K562 (cell line): ENCODE results near the gene AFG1L. TPM values are rescaled to one million over a fixed set of nuclear protein-coding genes. Genes with fewer than 3 reads are reported as not detected.

Experiments
- ATAC-seq: fragments of 200-7000 bp; cut with Tn5 transposase; 3 replicates; pipeline ENCODE4 v1.9.1; 2020; ENCODE audit warnings: moderate library complexity
- BruUV-seq: library from RNA; stranded (reverse); fragments of 400-500 nt; replicated peaks from 2 replicates; lab custom pipeline; 2021; lab: Mats Ljungman, UMichigan
- CTCF ChIA-PET: fragments of 300-600 bp; formaldehyde crosslinking; extraction: SDS; loops from one replicate; lab custom pipeline; 2021; ENCODE audit warnings: low intra/inter-chr PET ratio; lab: Yijun Ruan, JAX
- POLR2A ChIA-PET: fragments of 300-600, 350-650 bp; sonication (Branson Sonifier 250); formaldehyde crosslinking; extraction: SDS; loops from one replicate; lab custom pipeline; 2021; ENCODE audit warnings: antibody characterized with exemption, inconsistent platforms; lab: Yijun Ruan, JAX
- DNase-seq, 4 experiments: peaks; one replicate each; pipeline versions ENCODE4 v3.0.0 to v3.0.0-alpha.2; 2011 to 2018; ENCODE audit warnings: low spot score in 3 of 4, mixed read lengths in 3 of 4; ENCODE audit errors: extremely low read depth in 1 of 4
- FAIRE-seq: peaks from 2 replicates; lab custom pipeline; 2011; peaks lifted over from hg19 to GRCh38; lab: Jason Lieb, UNC
- H2AFZ ChIP-seq: 2 replicates; pipeline ENCODE4 v1.6.0; 2011; ENCODE audit warnings: low read depth, low read length, control low read depth, inconsistent platforms
- H3K27ac ChIP-seq: fragments of 200-600 bp; 3 replicates; pipeline ENCODE4 v1.8.0; 2011; ENCODE audit warnings: low read depth, mild to moderate bottlenecking, control low read depth, inconsistent platforms, low read length, moderate library complexity, mixed read lengths; ENCODE audit errors: extremely low read depth
- H3K27me3 ChIP-seq, 2 experiments: fragments of 300-600 bp in 1 of 2; 2 replicates in 1 of 2; 3 replicates in 1 of 2; pipeline versions ENCODE4 v1.6.0 to v1.8.0; 2011; ENCODE audit warnings: inconsistent platforms in 2 of 2, low read length in 2 of 2, mild to moderate bottlenecking in 1 of 2, mixed read lengths in 1 of 2, moderate library complexity in 1 of 2; ENCODE audit not compliant: control insufficient read depth in 2 of 2, insufficient read depth in 2 of 2
- H3K36me3 ChIP-seq: fragments of 300-600 bp; 3 replicates; pipeline ENCODE4 v1.8.0; 2011; ENCODE audit warnings: mild to moderate bottlenecking, low read length, inconsistent platforms; ENCODE audit not compliant: control insufficient read depth, insufficient read depth
- H3K4me1 ChIP-seq, 2 experiments: fragments of 200-600 bp in 1 of 2; replicated peaks in 1 of 2; 2 replicates in 1 of 2; 3 replicates in 1 of 2; pipeline versions ENCODE4 v1.5.1 to v1.8.0; 2011; ENCODE audit warnings: inconsistent platforms in 2 of 2, low read length in 2 of 2, mild to moderate bottlenecking in 1 of 2, mixed read lengths in 1 of 2, moderate library complexity in 1 of 2; ENCODE audit not compliant: control insufficient read depth in 2 of 2, insufficient read depth in 2 of 2
- H3K4me2 ChIP-seq: 2 replicates; pipeline ENCODE4 v1.6.1; 2011; ENCODE audit warnings: low read length, control low read depth, inconsistent platforms, mixed read lengths; ENCODE audit not compliant: insufficient read depth
- H3K4me3 ChIP-seq: fragments of 200-600 bp; sonication (generic), shearing (Covaris generic); 2 replicates; pipeline ENCODE4 v1.5.1; 2016; ENCODE audit warnings: control low read depth, inconsistent platforms
- H3K79me2 ChIP-seq: fragments of 200-600 bp; 3 replicates; pipeline ENCODE4 v1.8.0; 2011; ENCODE audit warnings: low read length, inconsistent platforms; ENCODE audit not compliant: control insufficient read depth, insufficient read depth
- H3K9ac ChIP-seq, 2 experiments: 2 replicates each; pipeline versions ENCODE4 v1.6.0 to v1.6.1; 2011; ENCODE audit warnings: low read depth in 2 of 2, low read length in 2 of 2, control low read depth in 1 of 2, inconsistent platforms in 1 of 2, mild to moderate bottlenecking in 1 of 2, mixed read lengths in 1 of 2; ENCODE audit not compliant: insufficient read depth in 1 of 2
- H3K9me1 ChIP-seq: one replicate; pipeline ENCODE4 v1.6.0; 2011; ENCODE audit warnings: inconsistent platforms, mild to moderate bottlenecking, low read length, moderate library complexity; ENCODE audit not compliant: control insufficient read depth, insufficient read depth
- H3K9me3 ChIP-seq: replicated peaks from 2 replicates; pipeline ENCODE4 v1.5.1; 2011; ENCODE audit warnings: low read depth, low read length, inconsistent platforms; ENCODE audit not compliant: control insufficient read depth, insufficient read depth
- H4K20me1 ChIP-seq: replicated peaks from 2 replicates; pipeline ENCODE4 v1.6.1; 2011; ENCODE audit warnings: low read length, inconsistent platforms, mixed read lengths; ENCODE audit not compliant: control insufficient read depth, insufficient read depth
- CBX5 ChIP-seq: IDR thresholded peaks from 2 replicates; pipeline ENCODE4 v1.6.1; 2014; ENCODE audit warnings: low read depth, borderline replicate concordance
- EWSR1 ChIP-seq: fragments of 450-650 bp; IDR thresholded peaks from 2 replicates; pipeline ENCODE4 v1.6.1; 2018; ENCODE audit warnings: borderline replicate concordance, mild to moderate bottlenecking, low read depth, moderate library complexity; ENCODE audit not compliant: partially characterized antibody
- FOXJ2 ChIP-seq: fragments of 200-800 bp; sonication (Bioruptor generic); IDR thresholded peaks from 2 replicates; pipeline ENCODE4 v1.6.1; 2016; ENCODE audit warnings: missing genetic modification characterization, missing compliant biosample characterization
- HNRNPK ChIP-seq: fragments of 200-400 bp; formaldehyde crosslinking; IDR thresholded peaks from one replicate; pipeline ENCODE4 v1.6.1; 2018; ENCODE audit warnings: mild to moderate bottlenecking, low read depth, low read length; ENCODE audit not compliant: poor library complexity, severe bottlenecking
- PRMT5 ChIP-seq: sonication (generic); formaldehyde crosslinking; IDR thresholded peaks from 2 replicates; pipeline ENCODE4 v1.5.0; 2020; ENCODE audit warnings: missing genetic modification reagents
- SETDB1 ChIP-seq: IDR thresholded peaks from one replicate; pipeline ENCODE4 v1.6.1; 2012; ENCODE audit warnings: low read length, control low read depth, inconsistent platforms
- SIN3B ChIP-seq: fragments of 450-650 bp; IDR thresholded peaks from 2 replicates; pipeline ENCODE4 v1.6.1; 2017; ENCODE audit warnings: low read depth, mild to moderate bottlenecking, moderate library complexity
- SRSF7 ChIP-seq: fragments of 200-400 bp; formaldehyde crosslinking; optimal IDR thresholded peaks from 2 replicates; pipeline ENCODE3; 2017; ENCODE audit warnings: mild to moderate bottlenecking, low read depth, low read length
- ZNF212 ChIP-seq: fragments of 450-650 bp; formaldehyde crosslinking; IDR thresholded peaks from 2 replicates; pipeline ENCODE4 v1.4.0; 2020; ENCODE audit warnings: mild to moderate bottlenecking
- WGBS: fragments of 100-300 bp; shearing (Covaris generic); methylation state at CpG from one replicate; pipeline ENCODE4 v1.1.6; 2016; ENCODE audit warnings: low coverage, mixed read lengths; ENCODE audit not compliant: insufficient coverage; ENCODE audit errors: missing lambda C conversion rate; 5-methylcytosine and 5-hydroxymethylcytosine counted together
- in situ Hi-C: fragments of 300-500 bp; cut with MboI; formaldehyde crosslinking; loops from 4 replicates; pipeline ENCODE4 v1.15.0; 2018; ENCODE audit warnings: inconsistent platforms, mixed read lengths
- intact Hi-C: fragments of 100-400 bp; cut with micrococcal nuclease; formaldehyde crosslinking; loops from 2 replicates; pipeline ENCODE4 v1.14.2; 2022
- polyA plus RNA-seq, 8 experiments: library from polyadenylated mRNA; depleted of rRNA in 4 of 8; stranded (reverse) in 5 of 8; unstranded in 3 of 8; fragments of >200 nt; fragmentation: Nextera tagmentation in 2 of 8; fragmentation: Illumina TruSeq in 1 of 8; extraction: Ambion mirVana in 2 of 8; extraction: Trizol in 1 of 8; gene quantifications; 2 replicates each; pipeline versions ENCODE4 v1.2.1 to v1.2.3, GENCODE V29; 2011 to 2014; ENCODE audit warnings: inconsistent platforms in 1 of 8, missing spikeins in 1 of 8
- total RNA-seq, 7 experiments: library from RNA; depleted of rRNA in 6 of 7; stranded (reverse); fragments of >200 nt in 6 of 7; fragmentation: Illumina TruSeq in 2 of 7; extraction: Trizol in 2 of 7; gene quantifications; 2 replicates each; pipeline versions ENCODE4 v1.2.1 to v1.2.3, GENCODE V29; 2011 to 2021; ENCODE audit warnings: low replicate concordance in 1 of 7
- TF ChIP-seq, protein P1 (sequence below): sonication (generic); formaldehyde crosslinking; IDR thresholded peaks from 2 replicates; pipeline ENCODE4 v1.8.1; 2023; ENCODE audit warnings: mild to moderate bottlenecking, missing genetic modification reagents
- TF ChIP-seq, protein P2 (sequence below), 2 experiments: fragments of 150-350 bp in 1 of 2; IDR thresholded peaks; 2 replicates each; pipeline ENCODE4 v1.6.1; 2012 to 2016; ENCODE audit warnings: low read depth in 2 of 2, low read length in 2 of 2, mild to moderate bottlenecking in 1 of 2, moderate library complexity in 1 of 2
- TF ChIP-seq, protein P3 (sequence below): conservative IDR thresholded peaks from 2 replicates; pipeline ENCODE4 v1.6.1; 2011; ENCODE audit warnings: low read depth, mild to moderate bottlenecking, low read length; ENCODE audit not compliant: control insufficient read depth
- TF ChIP-seq, protein P4 (sequence below): fragments of 450-650 bp; IDR thresholded peaks from 2 replicates; pipeline ENCODE4 v1.6.1; 2016

AFG1L gene
- total and polyA plus RNA-seq, 9 of the 15 experiments (the other 6 are each of a cell fraction or from before 2014, with no cell fraction given) = 2.2 to 15.5 (median 5.8) TPM

DNA sequence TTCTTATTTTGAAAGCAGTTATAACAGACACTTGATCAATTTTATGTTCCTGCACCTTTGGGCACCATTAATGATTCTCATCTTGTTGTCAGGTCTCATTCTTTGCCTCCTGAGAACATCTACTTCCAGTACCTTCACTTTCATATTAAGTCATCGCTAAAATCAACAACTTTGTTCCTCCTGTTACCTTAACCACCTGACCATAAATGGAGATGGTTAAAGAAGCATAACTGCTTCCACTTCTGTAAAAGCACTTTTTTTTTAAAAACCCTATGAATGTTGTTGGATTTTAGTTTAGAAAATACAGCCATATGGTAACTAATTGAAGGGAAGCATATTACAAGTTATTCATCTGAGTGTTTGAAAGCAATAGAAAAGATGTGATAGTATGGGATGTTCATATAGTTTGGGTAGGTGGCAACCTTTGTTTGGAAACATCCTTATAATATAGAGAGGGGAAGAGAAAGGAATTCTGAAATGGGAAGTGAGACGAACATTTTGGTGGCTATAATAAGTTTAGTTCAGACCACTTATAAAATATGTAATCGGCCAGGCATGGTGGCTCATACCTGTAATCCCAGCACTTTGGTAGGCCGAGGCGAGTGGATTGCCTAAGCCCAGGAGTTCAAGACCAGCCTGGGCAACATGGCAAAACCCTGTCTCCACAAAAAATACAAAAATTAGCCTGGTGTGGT is 53.9 kb downstream of the AFG1L start (continued):
- TF ChIP-seq, protein P1, sequence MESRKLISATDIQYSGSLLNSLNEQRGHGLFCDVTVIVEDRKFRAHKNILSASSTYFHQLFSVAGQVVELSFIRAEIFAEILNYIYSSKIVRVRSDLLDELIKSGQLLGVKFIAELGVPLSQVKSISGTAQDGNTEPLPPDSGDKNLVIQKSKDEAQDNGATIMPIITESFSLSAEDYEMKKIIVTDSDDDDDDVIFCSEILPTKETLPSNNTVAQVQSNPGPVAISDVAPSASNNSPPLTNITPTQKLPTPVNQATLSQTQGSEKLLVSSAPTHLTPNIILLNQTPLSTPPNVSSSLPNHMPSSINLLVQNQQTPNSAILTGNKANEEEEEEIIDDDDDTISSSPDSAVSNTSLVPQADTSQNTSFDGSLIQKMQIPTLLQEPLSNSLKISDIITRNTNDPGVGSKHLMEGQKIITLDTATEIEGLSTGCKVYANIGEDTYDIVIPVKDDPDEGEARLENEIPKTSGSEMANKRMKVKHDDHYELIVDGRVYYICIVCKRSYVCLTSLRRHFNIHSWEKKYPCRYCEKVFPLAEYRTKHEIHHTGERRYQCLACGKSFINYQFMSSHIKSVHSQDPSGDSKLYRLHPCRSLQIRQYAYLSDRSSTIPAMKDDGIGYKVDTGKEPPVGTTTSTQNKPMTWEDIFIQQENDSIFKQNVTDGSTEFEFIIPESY (CRISPR knock-in tag) = no peak
- TF ChIP-seq CBX5 (no peak), SRSF7 (no peak), SIN3B (no peak)

DNA sequence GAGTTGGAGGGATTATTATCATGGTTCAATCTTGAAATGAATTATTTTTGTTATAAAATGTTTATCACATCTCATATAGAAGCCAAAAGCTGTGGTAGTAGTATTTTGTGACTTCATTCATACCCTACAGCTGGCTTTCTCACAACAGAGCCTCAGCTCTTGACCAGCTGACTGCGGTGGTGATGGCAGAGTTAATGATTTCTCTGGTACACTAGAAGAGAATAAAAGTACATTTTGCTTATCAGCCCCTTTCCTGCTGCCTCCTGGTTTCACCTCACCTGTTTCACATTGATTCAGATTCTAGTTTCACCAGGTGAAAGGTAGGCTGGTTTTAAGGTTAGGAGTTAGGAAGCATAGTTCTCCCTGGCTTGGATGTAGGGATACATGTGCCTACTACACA is 55.7 kb downstream of the AFG1L start:
- WGBS = 87% methylated on average over 1 of the region's 1 CpG
- no peak overlapping the region for H3K27ac ChIP-seq
- POLR2A ChIA-PET = interaction anchor here (1.4 kb wide), 1 partner anchor 11 kb away, joined by 3 read pairs; no protein-coding TSS in a partner anchor
- no peak for FAIRE-seq
- no peaks in the 10 kb centered on the region for H3K4me1 ChIP-seq
- no peaks in the 10 kb centered on the region for H3K27me3 ChIP-seq
- no peaks in the 10 kb centered on the region for H3K36me3 ChIP-seq
- H2AFZ ChIP-seq = no peak overlapping the region
- no peaks in the 10 kb centered on the region for H4K20me1 ChIP-seq
- no peaks in the 10 kb centered on the region for H3K79me2 ChIP-seq
- no TSS peak for BruUV-seq
- no peak overlapping the region for H3K4me3 ChIP-seq
- in situ Hi-C loops = no loop called here
- no peak for ATAC-seq
- no peaks in the 10 kb centered on the region for H3K9me3 ChIP-seq
- CTCF ChIA-PET = no interaction called here
- no peak overlapping the region for H3K4me2 ChIP-seq
- DNase-seq = no peak
- H3K9me1 ChIP-seq = no peaks in the 10 kb centered on the region
- H3K9ac ChIP-seq = no peak overlapping the region
- intact Hi-C loops = no loop called here
- TF ChIP-seq, protein P2, sequence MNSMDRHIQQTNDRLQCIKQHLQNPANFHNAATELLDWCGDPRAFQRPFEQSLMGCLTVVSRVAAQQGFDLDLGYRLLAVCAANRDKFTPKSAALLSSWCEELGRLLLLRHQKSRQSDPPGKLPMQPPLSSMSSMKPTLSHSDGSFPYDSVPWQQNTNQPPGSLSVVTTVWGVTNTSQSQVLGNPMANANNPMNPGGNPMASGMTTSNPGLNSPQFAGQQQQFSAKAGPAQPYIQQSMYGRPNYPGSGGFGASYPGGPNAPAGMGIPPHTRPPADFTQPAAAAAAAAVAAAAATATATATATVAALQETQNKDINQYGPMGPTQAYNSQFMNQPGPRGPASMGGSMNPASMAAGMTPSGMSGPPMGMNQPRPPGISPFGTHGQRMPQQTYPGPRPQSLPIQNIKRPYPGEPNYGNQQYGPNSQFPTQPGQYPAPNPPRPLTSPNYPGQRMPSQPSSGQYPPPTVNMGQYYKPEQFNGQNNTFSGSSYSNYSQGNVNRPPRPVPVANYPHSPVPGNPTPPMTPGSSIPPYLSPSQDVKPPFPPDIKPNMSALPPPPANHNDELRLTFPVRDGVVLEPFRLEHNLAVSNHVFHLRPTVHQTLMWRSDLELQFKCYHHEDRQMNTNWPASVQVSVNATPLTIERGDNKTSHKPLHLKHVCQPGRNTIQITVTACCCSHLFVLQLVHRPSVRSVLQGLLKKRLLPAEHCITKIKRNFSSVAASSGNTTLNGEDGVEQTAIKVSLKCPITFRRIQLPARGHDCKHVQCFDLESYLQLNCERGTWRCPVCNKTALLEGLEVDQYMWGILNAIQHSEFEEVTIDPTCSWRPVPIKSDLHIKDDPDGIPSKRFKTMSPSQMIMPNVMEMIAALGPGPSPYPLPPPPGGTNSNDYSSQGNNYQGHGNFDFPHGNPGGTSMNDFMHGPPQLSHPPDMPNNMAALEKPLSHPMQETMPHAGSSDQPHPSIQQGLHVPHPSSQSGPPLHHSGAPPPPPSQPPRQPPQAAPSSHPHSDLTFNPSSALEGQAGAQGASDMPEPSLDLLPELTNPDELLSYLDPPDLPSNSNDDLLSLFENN (IDR thresholded peaks at IDR 0.05; ENCODE audit: low read depth in 2 of 2, low read length in 2 of 2) = no peak
- no peak for TF ChIP-seq HNRNPK
- no peak for TF ChIP-seq PRMT5 (CRISPR knock-in tag)
- TF ChIP-seq, protein P3, sequence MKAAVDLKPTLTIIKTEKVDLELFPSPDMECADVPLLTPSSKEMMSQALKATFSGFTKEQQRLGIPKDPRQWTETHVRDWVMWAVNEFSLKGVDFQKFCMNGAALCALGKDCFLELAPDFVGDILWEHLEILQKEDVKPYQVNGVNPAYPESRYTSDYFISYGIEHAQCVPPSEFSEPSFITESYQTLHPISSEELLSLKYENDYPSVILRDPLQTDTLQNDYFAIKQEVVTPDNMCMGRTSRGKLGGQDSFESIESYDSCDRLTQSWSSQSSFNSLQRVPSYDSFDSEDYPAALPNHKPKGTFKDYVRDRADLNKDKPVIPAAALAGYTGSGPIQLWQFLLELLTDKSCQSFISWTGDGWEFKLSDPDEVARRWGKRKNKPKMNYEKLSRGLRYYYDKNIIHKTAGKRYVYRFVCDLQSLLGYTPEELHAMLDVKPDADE = no peak
- no peak for TF ChIP-seq ZNF212
- no peak for TF ChIP-seq FOXJ2 (tag)
- TF ChIP-seq, protein P4, sequence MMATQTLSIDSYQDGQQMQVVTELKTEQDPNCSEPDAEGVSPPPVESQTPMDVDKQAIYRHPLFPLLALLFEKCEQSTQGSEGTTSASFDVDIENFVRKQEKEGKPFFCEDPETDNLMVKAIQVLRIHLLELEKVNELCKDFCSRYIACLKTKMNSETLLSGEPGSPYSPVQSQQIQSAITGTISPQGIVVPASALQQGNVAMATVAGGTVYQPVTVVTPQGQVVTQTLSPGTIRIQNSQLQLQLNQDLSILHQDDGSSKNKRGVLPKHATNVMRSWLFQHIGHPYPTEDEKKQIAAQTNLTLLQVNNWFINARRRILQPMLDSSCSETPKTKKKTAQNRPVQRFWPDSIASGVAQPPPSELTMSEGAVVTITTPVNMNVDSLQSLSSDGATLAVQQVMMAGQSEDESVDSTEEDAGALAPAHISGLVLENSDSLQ = no peak
- no peak for TF ChIP-seq EWSR1
- TF ChIP-seq SETDB1 = no peak
